NCI-H748 (cell line): Measurements from ENCODE around the gene RPS15A.
"Not testable (repeated sequence)": the region's sequence is repeated elsewhere in the genome, so short reads cannot be mapped to it uniquely, and the experiment has no call there.

ENCODE experiments used
- DNase-seq: peaks from one replicate; lab custom pipeline; 2025; ENCODE audit not compliant: unreplicated experiment; lab: John Stamatoyannopoulos, UW

The RPS15A gene

DNA sequence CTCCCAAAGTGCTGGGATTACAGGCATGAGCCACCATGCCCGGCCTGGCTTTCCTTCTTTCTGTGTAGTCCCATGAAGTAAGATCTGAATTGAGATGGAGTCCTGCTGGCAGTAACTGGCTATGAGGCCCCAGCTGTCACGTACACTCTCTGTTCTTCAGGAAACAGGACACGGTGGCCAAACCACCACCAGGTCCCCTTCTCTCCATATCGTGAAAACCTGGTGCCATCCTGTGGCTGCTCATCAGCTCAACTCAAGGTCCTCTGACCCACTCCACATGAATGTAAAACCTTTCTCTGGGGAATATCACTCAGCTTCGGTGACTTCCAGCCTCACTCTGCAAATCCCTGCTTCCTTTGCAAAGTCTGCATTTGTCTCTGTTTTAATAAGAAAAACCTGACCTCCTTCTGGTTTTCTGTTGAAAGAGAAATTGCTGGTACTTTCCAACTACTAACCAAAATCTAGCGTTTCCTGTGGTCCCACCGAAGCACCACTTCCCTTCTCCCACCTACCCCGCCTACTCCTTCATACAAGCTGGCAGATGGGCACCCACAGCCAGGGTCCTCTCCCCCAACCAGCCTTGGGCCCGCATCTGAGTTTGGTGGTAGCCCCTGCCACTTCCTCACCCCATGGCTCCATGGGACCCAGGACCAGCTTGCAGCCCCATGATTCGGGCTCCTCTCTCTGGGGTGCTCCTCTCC lies 32.0 kb downstream of the RPS15A start:
- not testable (repeated sequence) for DNase-seq

DNA sequence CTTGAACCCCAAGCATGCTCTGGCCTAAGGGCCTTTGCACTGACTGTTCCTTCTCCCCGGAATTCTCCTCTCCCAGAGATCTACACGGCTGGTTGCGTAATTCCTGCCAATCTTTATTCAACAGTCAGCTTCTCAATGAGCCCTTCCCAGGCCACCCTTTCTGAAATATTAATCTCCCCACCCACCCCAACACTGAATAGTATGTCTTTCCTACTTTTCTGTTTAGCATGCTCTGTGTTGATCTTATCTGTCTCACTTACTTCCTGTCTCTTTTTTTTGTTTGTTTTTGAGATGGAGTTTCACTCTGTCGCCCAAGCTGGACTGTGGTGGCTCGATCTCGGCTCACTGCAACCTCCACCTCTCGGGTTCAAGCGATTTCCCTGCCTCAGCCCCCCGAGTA lies 33.5 kb downstream of the RPS15A start:
- DNase-seq, result not testable (repeated sequence)

DNA sequence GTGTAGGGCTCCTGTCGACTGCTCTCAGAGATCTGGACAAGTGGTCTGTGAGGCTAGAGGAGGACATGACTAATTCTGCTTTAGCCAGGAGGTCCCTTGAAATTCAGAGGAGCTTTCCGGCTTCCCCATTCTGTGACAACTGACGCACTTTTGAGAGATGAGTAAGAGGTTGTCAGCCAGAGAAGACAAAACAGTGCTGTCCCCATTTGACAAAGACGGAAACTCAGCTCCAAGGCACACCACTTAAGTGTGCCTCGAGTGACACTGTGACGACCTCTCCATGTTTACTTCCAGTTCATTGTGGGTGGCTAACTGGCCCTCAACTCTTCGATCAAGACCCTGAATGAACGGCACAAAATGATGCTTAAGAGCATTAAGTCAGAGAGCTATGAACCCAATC lies 47.3 kb downstream of the RPS15A start:
- not testable (repeated sequence) for DNase-seq

DNA sequence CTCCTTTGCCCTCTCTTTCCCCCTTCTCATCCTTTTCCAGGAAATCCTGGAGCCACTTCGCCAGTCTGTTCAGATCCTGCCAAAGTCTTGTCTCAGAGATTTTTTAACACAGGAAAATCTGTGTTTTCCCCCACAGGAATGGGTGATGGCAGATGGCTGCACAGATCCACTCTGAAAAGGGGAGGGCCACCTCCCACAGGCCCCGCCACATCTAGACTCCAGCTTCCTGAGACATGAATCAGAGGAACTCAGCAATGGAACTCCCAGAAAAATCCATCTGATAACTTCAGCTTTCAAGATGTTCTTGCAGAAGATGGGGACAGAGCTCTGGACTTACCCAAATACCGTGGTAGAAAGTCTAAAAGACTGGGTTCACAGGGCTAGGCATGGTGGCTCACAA lies 50.1 kb downstream of the RPS15A start:
- not testable (repeated sequence) for DNase-seq

DNA sequence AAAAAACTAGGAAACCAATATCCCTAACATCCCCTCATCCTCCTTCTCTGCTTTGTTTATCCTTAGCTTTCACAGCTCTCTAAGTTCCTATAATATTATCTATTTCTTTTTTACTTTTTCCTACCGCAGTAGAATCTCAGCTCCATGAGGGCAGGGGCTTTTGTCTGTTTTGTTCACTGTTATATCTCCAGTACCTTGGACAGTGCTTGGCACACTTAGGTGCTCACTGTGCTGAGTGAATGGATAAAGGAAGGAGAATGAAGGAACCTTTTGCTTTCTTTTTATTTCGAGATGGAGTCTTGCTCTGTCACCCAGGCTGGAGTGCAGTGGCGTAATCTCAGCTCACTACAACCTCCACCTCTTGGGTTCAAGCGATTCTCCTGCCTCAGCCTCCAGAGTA lies 51.4 kb downstream of the RPS15A start:
- not testable (repeated sequence) for DNase-seq

DNA sequence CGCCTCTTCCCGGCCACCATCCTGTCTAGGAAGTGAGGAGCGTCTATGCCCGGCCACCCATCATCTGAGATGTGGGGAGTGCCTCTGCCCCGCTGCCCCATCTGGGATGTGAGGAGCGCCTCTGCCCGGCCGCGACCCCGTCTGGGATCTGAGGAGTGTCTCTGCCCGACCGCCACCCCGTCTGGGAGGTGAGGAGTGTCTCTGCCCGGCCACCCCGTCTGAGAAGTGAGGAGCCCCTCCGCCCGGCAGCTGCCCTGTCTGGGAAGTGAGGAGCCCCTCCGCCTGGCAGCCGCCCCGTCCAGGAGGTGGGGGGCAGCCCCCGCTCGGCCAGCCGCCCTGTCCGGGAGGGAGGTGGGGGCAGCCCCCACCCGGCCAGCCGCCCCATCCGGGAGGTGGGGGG lies 55.9 kb downstream of the RPS15A start:
- not testable (repeated sequence) for DNase-seq
